Astrocyte (in vitro differentiated cells and primary cell): ENCODE data around the gene DDX1. TPM values are rescaled to one million over a fixed set of nuclear protein-coding genes. Genes with fewer than 3 reads are reported as not detected.
A peak's percentile ranks its signal among the peaks of the same experiment; 100 is the strongest.

ENCODE experiments used
- DNase-seq: peaks from one replicate; pipeline ENCODE4 v3.0.0-alpha.2; 2010; ENCODE audit warnings: low read depth
- FAIRE-seq: peaks from 2 replicates; lab custom pipeline; 2011; peaks lifted over from hg19 to GRCh38; lab: Jason Lieb, UNC
- H2AFZ ChIP-seq: 2 replicates; pipeline ENCODE4 v1.6.0; 2012; ENCODE audit warnings: low read depth, low read length, inconsistent platforms
- H3K27ac ChIP-seq: 2 replicates; pipeline ENCODE4 v1.5.1; 2011; ENCODE audit warnings: low read depth, low read length, inconsistent platforms
- H3K27me3 ChIP-seq: 2 replicates; pipeline ENCODE4 v1.6.0; 2011; ENCODE audit warnings: low read length, inconsistent platforms; ENCODE audit not compliant: insufficient read depth
- H3K36me3 ChIP-seq: 2 replicates; pipeline ENCODE4 v1.5.1; 2011; ENCODE audit warnings: low read length, inconsistent platforms; ENCODE audit not compliant: insufficient read depth
- H3K4me1 ChIP-seq: 2 replicates; pipeline ENCODE4 v1.5.1; 2011; ENCODE audit warnings: low read length, inconsistent platforms; ENCODE audit not compliant: insufficient read depth
- H3K4me2 ChIP-seq: 2 replicates; pipeline ENCODE4 v1.6.0; 2012; ENCODE audit warnings: low read length, inconsistent platforms
- H3K4me3 ChIP-seq: 2 replicates; pipeline ENCODE4 v1.5.1; 2011; ENCODE audit warnings: low read depth, mild to moderate bottlenecking, low read length, inconsistent platforms; ENCODE audit not compliant: insufficient read depth
- H3K79me2 ChIP-seq: 2 replicates; pipeline ENCODE4 v1.6.0; 2012; ENCODE audit warnings: mild to moderate bottlenecking, low read length, inconsistent platforms; ENCODE audit not compliant: insufficient read depth
- H3K9ac ChIP-seq: 2 replicates; pipeline ENCODE4 v1.6.0; 2012; ENCODE audit warnings: mild to moderate bottlenecking, low read length, inconsistent platforms
- H3K9me3 ChIP-seq: 2 replicates; pipeline ENCODE4 v1.5.1; 2012; ENCODE audit warnings: low read depth, mild to moderate bottlenecking, low read length, inconsistent platforms; ENCODE audit not compliant: insufficient read depth
- H4K20me1 ChIP-seq: 2 replicates; pipeline ENCODE4 v1.6.0; 2012; ENCODE audit warnings: low read length, inconsistent platforms; ENCODE audit not compliant: insufficient read depth
- H3K27ac Mint-ChIP-seq: one replicate; pipeline ENCODE4 v1.8.0; 2021; ENCODE audit warnings: mild to moderate bottlenecking, mixed read lengths; ENCODE audit not compliant: unreplicated experiment
- H3K27me3 Mint-ChIP-seq: one replicate; pipeline ENCODE4 v1.8.0; 2021; ENCODE audit warnings: low read depth, mixed read lengths; ENCODE audit not compliant: unreplicated experiment
- H3K36me3 Mint-ChIP-seq: one replicate; pipeline ENCODE4 v1.8.0; 2021; ENCODE audit warnings: low read depth, mixed read lengths; ENCODE audit not compliant: unreplicated experiment
- H3K4me1 Mint-ChIP-seq: one replicate; pipeline ENCODE4 v1.8.0; 2021; ENCODE audit warnings: low read depth, mixed read lengths; ENCODE audit not compliant: unreplicated experiment
- H3K4me3 Mint-ChIP-seq: one replicate; pipeline ENCODE4 v1.8.0; 2021; ENCODE audit warnings: mild to moderate bottlenecking, moderate library complexity, mixed read lengths; ENCODE audit not compliant: unreplicated experiment
- H3K9me3 Mint-ChIP-seq: one replicate; pipeline ENCODE4 v1.8.0; 2021; ENCODE audit warnings: mild to moderate bottlenecking, mixed read lengths; ENCODE audit not compliant: unreplicated experiment
- CTCF ChIP-seq: IDR thresholded peaks from 2 replicates; pipeline ENCODE4 v1.5.1; 2011; ENCODE audit warnings: low read depth, mild to moderate bottlenecking, inconsistent platforms, low read length, moderate library complexity; ENCODE audit not compliant: insufficient read depth
- EZH2 ChIP-seq: IDR thresholded peaks from 2 replicates; pipeline ENCODE4 v1.6.1; 2012; ENCODE audit warnings: mild to moderate bottlenecking, low read length, inconsistent platforms; ENCODE audit not compliant: insufficient read depth
- total RNA-seq: library from RNA; stranded (reverse); gene quantifications from 2 replicates; pipeline ENCODE4 v1.2.1, GENCODE V29; 2021

Gene DDX1
- total RNA-seq, 1 donor from 2014 or later = 146 TPM

- no peak for TF ChIP-seq EZH2
- no peak for TF ChIP-seq CTCF
- no peaks in the 10 kb centered on the region for H3K27me3 ChIP-seq
- H3K27ac ChIP-seq = no peak overlapping the region
- Mint-ChIP-seq H3K9me3 (no peaks in the 10 kb centered on the region), H3K4me3 (peak overlapping the region; percentile 94), H3K36me3 (peaks cover 5% of the 10 kb centered on the region), H3K27ac (no peak overlapping the region), H3K4me1 (peaks cover 16% of the 10 kb centered on the region), H3K27me3 (no peaks in the 10 kb centered on the region)
- H2AFZ ChIP-seq = no peak overlapping the region
- H3K9ac ChIP-seq = peak overlapping the region; percentile 45
- FAIRE-seq (no peak), DNase-seq (no peak)
- no peaks in the 10 kb centered on the region for H3K4me1 ChIP-seq
- no peaks in the 10 kb centered on the region for H3K9me3 ChIP-seq
- peaks cover 28% of the 10 kb centered on the region for H4K20me1 ChIP-seq
- H3K36me3 ChIP-seq = peaks cover 28% of the 10 kb centered on the region
- peak overlapping the region; percentile 85 for H3K4me2 ChIP-seq
- peak overlapping the region; percentile 79 for H3K4me3 ChIP-seq
- H3K79me2 ChIP-seq = peaks cover 51% of the 10 kb centered on the region
These were observed 1.6 kb downstream of the DDX1 start for GRCh38 chr2:15593327-15593705.

GRCh38 chr2:15594291-15595256 is 2.9 kb downstream of the DDX1 start:
- no peaks in the 10 kb centered on the region for H3K27me3 Mint-ChIP-seq
- Histone ChIP-seq H3K4me3 (no peak overlapping the region), H3K9ac (no peak overlapping the region), H4K20me1 (peaks cover 28% of the 10 kb centered on the region), H3K27ac (no peak overlapping the region), H3K27me3 (no peaks in the 10 kb centered on the region), H3K36me3 (peaks cover 35% of the 10 kb centered on the region), H3K4me1 (no peaks in the 10 kb centered on the region), H3K9me3 (no peaks in the 10 kb centered on the region), H2AFZ (no peak overlapping the region), H3K79me2 (peaks cover 51% of the 10 kb centered on the region), H3K4me2 (no peak overlapping the region)
- H3K9me3 Mint-ChIP-seq = no peaks in the 10 kb centered on the region
- peaks cover 5% of the 10 kb centered on the region for H3K36me3 Mint-ChIP-seq
- peaks cover 16% of the 10 kb centered on the region for H3K4me1 Mint-ChIP-seq
- DNase-seq (no peak), FAIRE-seq (no peak)
- peak overlapping the region; percentile 65 for H3K4me3 Mint-ChIP-seq
- H3K27ac Mint-ChIP-seq = no peak overlapping the region
- TF ChIP-seq EZH2 = no peak

GRCh38 chr2:15595342-15595905 is 3.8 kb downstream of the DDX1 start:
- FAIRE-seq = no peak
- H3K4me1 ChIP-seq = no peaks in the 10 kb centered on the region
- Mint-ChIP-seq H3K4me3 (no peak overlapping the region), H3K27ac (no peak overlapping the region), H3K4me1 (peaks cover 16% of the 10 kb centered on the region), H3K27me3 (no peaks in the 10 kb centered on the region), H3K36me3 (peaks cover 5% of the 10 kb centered on the region), H3K9me3 (no peaks in the 10 kb centered on the region)
- no peaks in the 10 kb centered on the region for H3K9me3 ChIP-seq
- H3K36me3 ChIP-seq = peaks cover 41% of the 10 kb centered on the region
- no peaks in the 10 kb centered on the region for H3K27me3 ChIP-seq
- DNase-seq = no peak
- H3K4me3 ChIP-seq = no peak overlapping the region
- no peak overlapping the region for H3K27ac ChIP-seq
- peaks cover 51% of the 10 kb centered on the region for H3K79me2 ChIP-seq
- H3K9ac ChIP-seq = no peak overlapping the region
- TF ChIP-seq CTCF (no peak), EZH2 (no peak)
- no peak overlapping the region for H3K4me2 ChIP-seq
- peaks cover 28% of the 10 kb centered on the region for H4K20me1 ChIP-seq
- H2AFZ ChIP-seq = no peak overlapping the region
